ENCODE measurements around the gene NOTCH3. TPM values are rescaled to one million over a fixed set of nuclear protein-coding genes. Genes with fewer than 3 reads are reported as not detected.

NOTCH3 gene
- polyA plus RNA-seq, 4 donors = 87.3 to 127 (median 122) TPM

- no peak for DNase-seq (ENCODE audit: low read depth in 4 of 4, low spot score in 2 of 4)
These were observed 2.9 kb downstream of the NOTCH3 start for GRCh38 chr19:15197942-15198341.

- no peak for DNase-seq (ENCODE audit: low read depth in 4 of 4, low spot score in 2 of 4)
These were observed 3.4 kb downstream of the NOTCH3 start for GRCh38 chr19:15197275-15197941.

- DNase-seq (ENCODE audit: low read depth in 4 of 4, low spot score in 2 of 4) = no peak
These were observed 4.3 kb downstream of the NOTCH3 start for GRCh38 chr19:15196360-15197005.

- DNase-seq (ENCODE audit: low read depth in 4 of 4, low spot score in 2 of 4) = no peak
These were observed 5.1 kb downstream of the NOTCH3 start for GRCh38 chr19:15195371-15196334.

- no peak for DNase-seq (ENCODE audit: low read depth in 4 of 4, low spot score in 2 of 4)
These were observed 5.9 kb downstream of the NOTCH3 start for GRCh38 chr19:15194938-15195337.

- DNase-seq (ENCODE audit: low read depth in 4 of 4, low spot score in 2 of 4) = no peak
These were observed 8.8 kb downstream of the NOTCH3 start for GRCh38 chr19:15191982-15192381.

GRCh38 chr19:15191514-15191913, 9.3 kb downstream of the NOTCH3 start:
- no peak for DNase-seq (ENCODE audit: low read depth in 4 of 4, low spot score in 2 of 4)

GRCh38 chr19:15188851-15189250, 11.9 kb downstream of the NOTCH3 start:
- DNase-seq (ENCODE audit: low read depth in 4 of 4, low spot score in 2 of 4) = no peak

- DNase-seq (ENCODE audit: low read depth in 4 of 4, low spot score in 2 of 4) = no peak
These were observed 13.5 kb downstream of the NOTCH3 start for GRCh38 chr19:15187026-15188007.

- DNase-seq (ENCODE audit: low read depth in 4 of 4, low spot score in 2 of 4) = no peak
These were observed 15.6 kb downstream of the NOTCH3 start for GRCh38 chr19:15185188-15185587.

GRCh38 chr19:15184776-15185175, 16.0 kb downstream of the NOTCH3 start:
- DNase-seq (ENCODE audit: low read depth in 4 of 4, low spot score in 2 of 4) = no peak

GRCh38 chr19:15181394-15181793, 19.4 kb downstream of the NOTCH3 start:
- no peak for DNase-seq (ENCODE audit: low read depth in 4 of 4, low spot score in 2 of 4)

GRCh38 chr19:15180451-15181390, 20.1 kb downstream of the NOTCH3 start:
- no peak for DNase-seq (ENCODE audit: low read depth in 4 of 4, low spot score in 2 of 4)

- no peak for DNase-seq (ENCODE audit: low read depth in 4 of 4, low spot score in 2 of 4)
These were observed 22.0 kb downstream of the NOTCH3 start for GRCh38 chr19:15178629-15179308.

- DNase-seq (ENCODE audit: low read depth in 4 of 4, low spot score in 2 of 4) = peak in 1 of 4 donors; percentile 78
These were observed 23.3 kb downstream of the NOTCH3 start for GRCh38 chr19:15177269-15178116.

- no peak for DNase-seq (ENCODE audit: low read depth in 4 of 4, low spot score in 2 of 4)
These were observed 25.2 kb downstream of the NOTCH3 start for GRCh38 chr19:15175609-15176008.

GRCh38 chr19:15173746-15174404, 26.9 kb downstream of the NOTCH3 start:
- no peak for DNase-seq (ENCODE audit: low read depth in 4 of 4, low spot score in 2 of 4)
